Loucy (cell line): ENCODE measurements around the gene NKX1-2.

Experiments
- H2AFZ ChIP-seq: fragments of 200-600 bp; sonication (generic); 2 replicates; pipeline ENCODE4 v1.6.0; 2016; ENCODE audit warnings: antibody characterized with exemption, mild to moderate bottlenecking, low read length, moderate library complexity
- H3F3A ChIP-seq: fragments of 200-600 bp; 2 replicates; pipeline ENCODE4 v1.6.0; 2016; ENCODE audit warnings: antibody characterized with exemption, low read depth, mild to moderate bottlenecking
- H3K27me3 ChIP-seq: fragments of 200-600 bp; sonication (generic); 2 replicates; pipeline ENCODE4 v1.6.1; 2014; ENCODE audit warnings: low read length, mild to moderate bottlenecking; ENCODE audit not compliant: insufficient read depth, poor library complexity, severe bottlenecking
- H3K36me3 ChIP-seq: fragments of 200-600 bp; sonication (generic); 2 replicates; pipeline ENCODE4 v1.6.1; 2016; ENCODE audit warnings: low read length; ENCODE audit not compliant: insufficient read depth
- H3K4me1 ChIP-seq: fragments of 200-600 bp; sonication (generic); 2 replicates; pipeline ENCODE4 v1.5.1; 2014; ENCODE audit warnings: low read length, mild to moderate bottlenecking; ENCODE audit not compliant: insufficient read depth, poor library complexity, severe bottlenecking
- H3K4me2 ChIP-seq: fragments of 200-600 bp; sonication (generic); 2 replicates; pipeline ENCODE4 v1.6.0; 2014; ENCODE audit warnings: antibody characterized with exemption, low read length, low read depth, mild to moderate bottlenecking; ENCODE audit not compliant: poor library complexity, severe bottlenecking
- H3K4me3 ChIP-seq: fragments of 200-600 bp; sonication (generic); 2 replicates; pipeline ENCODE4 v1.5.1; 2014; ENCODE audit warnings: low read length, mild to moderate bottlenecking, mixed read lengths; ENCODE audit not compliant: poor library complexity, severe bottlenecking
- H3K79me2 ChIP-seq: fragments of 200-600 bp; sonication (generic); 2 replicates; pipeline ENCODE4 v1.6.1; 2014; ENCODE audit warnings: low read length; ENCODE audit not compliant: insufficient read depth
- H3K9ac ChIP-seq: fragments of 200-600 bp; sonication (generic); 2 replicates; pipeline ENCODE4 v1.6.0; 2014; ENCODE audit warnings: mild to moderate bottlenecking, low read depth, low read length, moderate library complexity; ENCODE audit not compliant: poor library complexity, severe bottlenecking
- H3K9me2 ChIP-seq: fragments of 200-600 bp; sonication (generic); replicated peaks from 2 replicates; pipeline ENCODE4 v1.6.1; 2016; ENCODE audit warnings: low read depth, low read length, mixed read lengths
- H3K9me3 ChIP-seq: fragments of 200-600 bp; sonication (generic); 2 replicates; pipeline ENCODE4 v1.6.1; 2014; ENCODE audit warnings: mild to moderate bottlenecking, antibody characterized with exemption, low read length, low read depth; ENCODE audit not compliant: insufficient read depth
- H4K20me1 ChIP-seq: fragments of 200-600 bp; sonication (generic); 2 replicates; pipeline ENCODE4 v1.6.0; 2014; ENCODE audit warnings: antibody characterized with exemption, low read length, mild to moderate bottlenecking; ENCODE audit not compliant: insufficient read depth, poor library complexity, severe bottlenecking
- CTCF ChIP-seq: fragments of 200-600 bp; sonication (generic); conservative IDR thresholded peaks from 2 replicates; pipeline ENCODE4 v1.5.1; 2014; ENCODE audit warnings: mild to moderate bottlenecking, antibody characterized with exemption, low read length
- EZH2phosphoT487 ChIP-seq: fragments of 200-600 bp; IDR thresholded peaks from 2 replicates; pipeline ENCODE4 v1.6.1; 2018; ENCODE audit warnings: antibody characterized with exemption, mild to moderate bottlenecking, moderate library complexity, borderline replicate concordance

Gene NKX1-2

DNA sequence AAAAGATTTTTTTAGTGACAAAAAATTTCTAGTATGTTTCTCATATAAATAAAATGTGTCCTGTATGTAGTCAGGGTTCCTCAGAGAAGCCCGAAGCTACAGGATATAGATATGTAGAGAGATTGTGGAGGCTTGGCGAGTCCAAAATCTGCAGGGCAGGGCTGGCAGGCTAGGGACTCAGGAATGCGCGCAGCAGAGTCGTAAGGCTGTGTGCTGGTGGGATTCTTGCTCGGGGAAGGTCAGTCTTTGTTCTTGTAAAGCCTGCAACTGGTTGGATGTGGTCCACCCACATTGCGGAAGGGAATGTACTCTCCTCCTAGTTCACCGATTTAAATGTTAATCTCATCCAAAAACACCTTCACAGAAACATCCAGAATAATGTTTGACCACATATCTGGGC lies 42.4 kb upstream of the NKX1-2 start:
- H3K4me2 ChIP-seq, result no peak overlapping the region
- no peak overlapping the region for H2AFZ ChIP-seq
- H3K9ac ChIP-seq, result no peak overlapping the region
- H3K27me3 ChIP-seq, result no peaks in the 10 kb centered on the region
- H3K4me1 ChIP-seq, result no peaks in the 10 kb centered on the region
- H4K20me1 ChIP-seq, result no peaks in the 10 kb centered on the region
- no peaks in the 10 kb centered on the region for H3F3A ChIP-seq
- TF ChIP-seq CTCF, result no peak
- TF ChIP-seq EZH2phosphoT487, result no peak
- no peak overlapping the region for H3K4me3 ChIP-seq
- no peaks in the 10 kb centered on the region for H3K79me2 ChIP-seq
- no peaks in the 10 kb centered on the region for H3K9me2 ChIP-seq
- 0 out of 2 replicates have a peak, but pooled peaks cover 1% of the 10 kb centered on the region for H3K9me3 ChIP-seq
- H3K36me3 ChIP-seq, result no peaks in the 10 kb centered on the region

- Histone ChIP-seq H3K4me2 (no peak overlapping the region), H3K36me3 (no peaks in the 10 kb centered on the region), H3K27me3 (no peaks in the 10 kb centered on the region), H3F3A (no peaks in the 10 kb centered on the region), H3K9me3 (peaks cover 6% of the 10 kb centered on the region; the same call in 1 of the 2 replicates), H3K9me2 (no peaks in the 10 kb centered on the region), H4K20me1 (no peaks in the 10 kb centered on the region), H3K9ac (no peak overlapping the region), H2AFZ (no peak overlapping the region), H3K4me3 (no peak overlapping the region), H3K4me1 (no peaks in the 10 kb centered on the region), H3K79me2 (no peaks in the 10 kb centered on the region)
- no peak for TF ChIP-seq EZH2phosphoT487
- TF ChIP-seq CTCF, result no peak
Measured at GRCh38 chr10:124491105-124491504, 41.3 kb upstream of the NKX1-2 start.

- no peaks in the 10 kb centered on the region for H4K20me1 ChIP-seq
- TF ChIP-seq CTCF (no peak), EZH2phosphoT487 (no peak)
- no peaks in the 10 kb centered on the region for H3K79me2 ChIP-seq
- no peaks in the 10 kb centered on the region for H3K9me2 ChIP-seq
- H3F3A ChIP-seq, result no peaks in the 10 kb centered on the region
- no peaks in the 10 kb centered on the region for H3K4me1 ChIP-seq
- H3K4me3 ChIP-seq, result no peak overlapping the region
- no peak overlapping the region for H3K9ac ChIP-seq
- H2AFZ ChIP-seq, result no peak overlapping the region
- no peak overlapping the region for H3K4me2 ChIP-seq
- H3K27me3 ChIP-seq, result no peaks in the 10 kb centered on the region
- H3K9me3 ChIP-seq, result peaks cover 6% of the 10 kb centered on the region; the same call in 1 of the 2 replicates
- no peaks in the 10 kb centered on the region for H3K36me3 ChIP-seq
Measured at GRCh38 chr10:124486635-124487034, 36.8 kb upstream of the NKX1-2 start.
